Fibroblast of upper back skin (primary cell): ENCODE results near the gene UQCR10.

ENCODE experiments used
- DNase-seq: peaks from one replicate; pipeline ENCODE4 v3.0.0-alpha.2; 2013

UQCR10 gene

DNA sequence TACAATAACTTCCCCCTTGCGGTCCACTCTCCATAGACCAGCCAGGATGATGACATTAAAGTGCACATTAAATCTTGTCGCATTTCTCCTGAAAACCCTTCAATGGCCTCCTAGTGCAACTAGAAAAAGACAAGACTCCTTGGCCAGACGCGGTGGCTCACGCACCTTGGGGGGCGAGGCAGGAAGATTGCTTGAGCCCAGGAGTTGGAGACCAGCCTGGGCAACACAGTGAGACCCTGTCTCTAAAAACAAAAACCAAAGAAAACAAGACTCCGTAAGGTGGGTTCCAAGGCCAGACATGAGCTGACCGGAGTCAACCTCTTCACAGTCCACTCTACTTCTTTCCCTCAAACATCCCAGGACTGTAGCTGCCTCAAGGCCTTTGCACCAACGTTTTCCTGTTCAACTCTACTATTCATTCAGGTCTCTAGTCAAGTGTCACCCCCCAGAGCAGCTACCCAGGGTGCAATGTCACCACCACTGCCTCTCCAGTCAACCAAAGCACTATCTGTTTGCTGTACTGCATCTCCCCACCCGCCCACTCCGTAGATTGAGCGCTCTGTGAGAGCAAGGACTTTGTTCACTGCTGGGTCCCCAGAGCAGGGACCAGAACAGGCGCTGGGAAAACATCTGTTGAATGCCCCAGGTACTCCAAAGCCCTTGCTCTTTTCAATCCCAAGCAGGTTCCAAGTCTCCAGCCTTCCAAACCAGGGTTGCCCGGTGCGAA, 1.1 kb upstream of the UQCR10 start:
- DNase-seq: no peak

GRCh38 chr22:29766632-29767170, 468 bp upstream of the UQCR10 start, which contains the start of gene ZMAT5:
Gene ZMAT5 (minus strand): TSS chr22:29767007. CDS start chr22:29748544, 18,463 bp downstream.
- DNase-seq: peak; percentile 97

DNA sequence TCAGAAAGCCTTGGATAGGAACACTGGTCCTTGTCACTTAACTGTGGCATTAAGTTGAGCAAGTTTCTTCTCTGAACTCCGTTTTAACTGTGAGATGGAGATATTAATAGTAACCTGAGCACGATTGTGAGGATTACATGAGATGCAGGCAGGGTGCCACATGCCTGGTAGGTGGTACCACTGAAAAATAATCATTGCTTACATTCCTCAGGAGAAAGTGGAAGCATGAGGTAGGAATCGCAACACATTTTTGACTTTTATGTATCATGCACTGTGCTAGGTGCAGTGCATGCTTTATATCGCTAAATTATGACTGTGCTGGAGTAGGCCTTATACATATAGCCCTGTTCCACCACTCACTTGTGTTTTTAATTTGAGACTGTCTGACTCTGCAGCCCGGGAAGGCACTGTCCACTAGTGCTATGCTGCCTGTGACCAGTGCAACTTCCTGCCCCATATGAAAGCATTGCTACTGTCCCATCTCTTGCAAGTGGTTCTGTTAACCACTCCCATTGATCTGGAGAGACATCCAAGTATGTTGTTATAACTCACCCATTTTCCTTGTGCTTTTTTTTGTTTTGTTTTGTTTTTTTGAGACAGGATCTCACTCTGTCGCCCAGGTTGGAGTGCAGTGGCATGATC, 1.0 kb downstream of the UQCR10 start:
- DNase-seq: no peak

DNA sequence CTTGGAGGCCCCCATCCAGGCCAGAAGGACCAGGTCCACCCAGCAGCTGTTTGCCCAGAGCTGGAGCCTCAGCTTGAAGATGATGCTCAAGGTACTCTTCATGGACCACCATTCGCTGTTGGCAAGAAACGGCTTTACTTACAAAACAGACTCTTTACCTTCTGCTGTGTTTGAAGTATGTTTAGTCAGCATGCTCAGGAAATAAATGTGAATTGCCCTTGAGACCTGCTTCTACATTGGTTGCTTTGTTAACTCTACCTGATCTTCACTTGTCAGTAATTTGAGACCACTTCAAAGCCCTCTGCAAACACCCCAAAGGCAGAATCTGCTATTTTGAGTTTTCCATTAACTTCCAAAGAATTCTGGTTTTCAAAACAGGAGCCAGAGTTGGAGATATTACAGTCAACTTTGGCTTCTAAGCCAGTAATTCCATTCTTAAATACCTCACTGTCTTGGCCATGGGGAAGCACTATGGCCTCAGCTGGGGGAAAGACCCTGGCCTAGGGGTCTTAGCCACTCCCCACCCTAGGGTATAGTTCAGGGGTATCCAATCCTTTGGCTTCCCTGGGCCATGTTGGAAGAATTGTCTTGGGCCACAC, 2.7 kb downstream of the UQCR10 start:
- DNase-seq: no peak

DNA sequence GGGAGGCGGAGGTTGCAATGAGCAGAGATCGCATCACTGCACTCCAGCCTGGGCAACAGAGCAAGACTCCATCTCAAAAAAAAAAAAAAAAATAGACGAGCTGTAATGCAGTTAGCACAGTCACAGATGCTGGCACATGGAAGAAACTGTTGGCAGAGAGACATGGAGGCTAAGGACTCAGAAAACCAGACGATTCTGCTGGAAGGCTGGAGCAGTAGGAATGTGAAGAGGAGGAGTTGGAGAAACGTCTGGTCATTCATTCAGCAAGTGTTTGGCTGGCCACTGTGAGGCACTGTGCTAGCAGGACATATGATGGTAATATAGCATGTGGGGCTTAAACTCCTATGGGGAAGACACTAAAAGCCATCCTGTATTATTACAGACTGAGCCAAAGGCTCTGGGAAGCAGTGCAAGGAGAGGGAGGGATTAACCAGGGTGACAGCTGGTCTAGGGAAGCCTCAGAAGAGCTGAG, 5.0 kb downstream of the UQCR10 start:
- DNase-seq: peak; percentile 68

DNA sequence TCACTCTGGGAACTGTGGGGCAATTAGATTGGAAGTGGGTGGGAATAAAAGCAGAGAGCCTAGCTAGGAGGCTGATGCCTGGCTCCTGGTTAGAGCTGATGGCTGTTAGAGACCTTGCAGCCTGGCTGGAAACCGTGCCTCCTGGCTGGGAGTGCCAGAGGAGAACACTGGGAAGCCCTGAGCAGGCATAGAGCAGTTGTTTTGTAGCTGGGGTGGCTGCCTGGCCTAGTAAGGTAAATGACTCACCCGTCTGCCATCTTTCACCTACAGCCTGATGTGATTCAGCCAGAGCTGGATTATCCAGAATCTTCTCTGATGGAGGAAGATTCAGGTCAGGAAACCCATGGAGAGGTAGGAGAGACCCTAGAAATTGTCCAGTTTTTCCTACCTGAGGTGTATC, 6.1 kb downstream of the UQCR10 start:
- DNase-seq: peak; percentile 47

GRCh38 chr22:29780220-29780619, 13.1 kb downstream of the UQCR10 start:
- DNase-seq: no peak

DNA sequence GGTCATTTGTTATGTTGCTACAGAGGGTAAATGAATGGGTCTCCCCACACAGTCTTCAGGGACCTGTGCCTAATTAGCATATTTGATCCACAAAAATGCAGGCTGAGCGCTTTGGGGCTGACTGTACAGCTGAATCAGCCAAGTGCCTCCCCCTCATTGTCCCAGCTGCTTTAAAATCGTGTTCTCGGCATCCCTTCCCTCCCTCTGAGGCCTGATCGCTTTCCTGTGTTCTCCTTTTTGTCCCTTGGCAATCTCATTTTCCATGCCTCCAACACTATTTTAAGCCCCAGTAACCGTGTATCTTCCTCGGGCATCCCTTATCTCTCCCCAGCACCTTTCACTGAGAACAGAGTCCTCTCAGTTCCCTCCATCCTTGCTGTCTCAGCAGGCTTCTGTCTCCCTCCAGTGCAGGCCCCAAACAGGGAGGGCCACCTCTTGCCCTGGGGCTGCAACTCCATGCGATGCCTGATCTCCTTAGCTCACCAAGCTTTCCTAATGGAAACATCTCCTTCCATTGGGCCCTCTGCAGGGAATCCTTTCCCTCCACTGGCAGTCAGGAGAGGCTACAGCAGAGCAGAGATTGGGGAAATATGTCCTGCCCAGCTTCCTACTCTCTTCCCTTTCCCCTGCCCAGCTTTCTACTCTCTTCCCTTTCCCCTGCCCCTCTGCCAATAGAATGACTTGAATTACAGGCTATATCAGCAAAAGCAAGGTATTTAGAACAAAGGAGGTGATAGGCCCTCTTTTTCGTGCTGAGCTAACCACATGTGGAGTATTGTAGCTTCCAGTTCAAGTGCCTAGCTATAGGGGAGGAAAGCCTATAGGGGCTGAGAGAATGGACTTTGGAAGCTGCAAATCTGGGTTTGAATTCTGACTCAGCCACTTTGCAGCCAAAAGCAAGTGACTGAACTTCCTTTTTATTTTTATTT, 13.8 kb downstream of the UQCR10 start:
- peak; percentile 94 for DNase-seq

DNA sequence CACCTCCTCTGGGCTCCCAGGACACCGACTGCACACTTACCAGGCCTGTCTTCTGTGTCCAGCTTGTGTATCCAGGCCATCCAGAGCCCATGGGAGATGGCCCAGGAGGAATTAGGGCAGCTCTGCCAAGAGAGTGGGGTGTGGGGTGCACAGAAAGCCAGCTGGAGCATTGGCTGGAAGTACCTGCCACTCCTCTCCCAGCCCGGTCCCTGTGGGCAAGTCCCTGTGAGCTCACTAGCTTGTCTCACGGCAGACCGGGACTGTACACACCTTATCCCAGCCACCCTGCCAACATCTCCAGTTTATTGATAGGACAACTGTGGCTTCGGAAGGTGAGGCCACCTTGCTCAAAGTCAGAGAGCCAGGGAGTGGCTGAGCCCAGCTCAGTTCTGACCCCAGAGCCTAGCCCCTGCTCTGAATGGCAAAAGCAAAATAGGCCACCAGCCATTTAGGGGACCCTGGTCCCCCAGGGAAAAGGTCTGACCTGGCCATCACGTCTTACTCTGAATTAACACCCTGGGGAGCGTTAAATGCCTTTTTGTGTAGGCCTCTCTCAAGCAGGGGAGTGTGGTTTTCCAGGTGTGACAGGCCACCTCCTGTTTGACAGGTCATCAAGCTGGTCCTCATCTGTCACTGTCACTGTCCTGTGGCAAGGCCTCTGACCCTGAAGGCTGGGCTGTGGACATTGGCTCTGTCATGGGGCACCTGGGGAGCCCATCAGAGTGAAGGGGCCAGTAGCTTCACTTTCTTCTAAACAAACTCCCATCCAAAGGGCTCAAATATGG, 15.1 kb downstream of the UQCR10 start:
- DNase-seq: peak; percentile 30

GRCh38 chr22:29784451-29785361, 17.5 kb downstream of the UQCR10 start:
- no peak for DNase-seq

DNA sequence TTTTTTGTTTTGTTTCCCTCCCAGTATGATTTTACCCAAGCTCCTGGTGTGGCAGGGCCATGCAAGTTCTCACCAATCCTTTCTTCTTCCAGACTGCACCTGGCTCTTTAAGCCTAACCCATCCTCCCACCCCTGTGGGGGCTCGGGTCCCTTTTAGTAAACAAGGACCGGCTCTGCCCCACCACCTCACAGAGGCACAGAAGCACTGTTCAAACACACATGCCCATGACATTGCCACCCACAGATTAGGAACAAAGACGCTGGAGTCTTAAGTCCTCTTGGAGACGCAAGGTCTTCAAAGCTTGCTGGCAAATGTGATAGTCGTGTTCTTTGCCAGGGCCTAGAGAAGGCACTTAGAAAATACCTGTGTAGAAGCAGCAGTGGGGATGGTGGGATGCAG, 18.9 kb downstream of the UQCR10 start:
- DNase-seq: no peak

- DNase-seq: no peak
Observed at GRCh38 chr22:29787371-29787980, 20.3 kb downstream of the UQCR10 start.

- no peak for DNase-seq
Observed at GRCh38 chr22:29788339-29789279, 21.4 kb downstream of the UQCR10 start.

- DNase-seq: no peak
Observed at GRCh38 chr22:29790061-29790460, 22.9 kb downstream of the UQCR10 start.

- no peak for DNase-seq
Observed at GRCh38 chr22:29793396-29793795, 26.2 kb downstream of the UQCR10 start.

DNA sequence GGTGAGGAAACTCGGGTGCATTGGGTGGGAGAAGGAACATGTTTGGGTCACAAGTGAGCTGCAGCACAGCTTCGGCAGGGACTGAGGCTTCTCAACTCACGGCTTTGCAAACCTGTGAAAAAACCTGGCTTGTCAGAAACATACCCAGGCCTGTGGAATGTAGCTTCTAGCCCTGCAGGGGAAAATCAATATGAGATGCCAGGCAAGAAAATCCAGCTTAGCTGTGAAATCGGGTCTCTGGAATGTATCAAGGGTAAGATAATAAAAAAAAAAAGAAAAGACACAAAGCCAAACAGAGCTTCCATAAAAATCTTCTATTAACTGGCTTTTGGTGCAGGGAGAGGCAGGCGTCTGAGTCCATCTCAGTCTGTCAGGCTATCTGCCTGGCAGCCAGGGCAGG, 28.5 kb downstream of the UQCR10 start:
- DNase-seq: no peak

- no peak for DNase-seq
Observed at GRCh38 chr22:29797351-29797750, 30.2 kb downstream of the UQCR10 start.

- peak; percentile 35 for DNase-seq
Observed at GRCh38 chr22:29798318-29798717, 31.1 kb downstream of the UQCR10 start.

GRCh38 chr22:29798801-29799200, 31.6 kb downstream of the UQCR10 start:
- no peak for DNase-seq
